GM12865 (cell line): ENCODE measurements around the gene PLPPR1.
"Not testable (repeated sequence)": the region's sequence is repeated elsewhere in the genome, so short reads cannot be mapped to it uniquely, and the experiment has no call there.

Source experiments
- DNase-seq: peaks from one replicate; pipeline ENCODE4 v3.0.0; 2010; ENCODE audit warnings: low read depth
- H3K4me3 ChIP-seq: 2 replicates; pipeline ENCODE4 v1.5.1; 2011; ENCODE audit warnings: mild to moderate bottlenecking, low read depth, low read length, control low read depth
- CTCF ChIP-seq: IDR thresholded peaks from 2 replicates; pipeline ENCODE4 v1.5.1; 2011; ENCODE audit warnings: low read length, control low read depth, low read depth, inconsistent platforms; ENCODE audit not compliant: insufficient read depth; ENCODE audit errors: missing control alignments

Gene PLPPR1

GRCh38 chr9:101265261-101265660 is 236.7 kb downstream of the PLPPR1 start:
- TF ChIP-seq CTCF, result no peak
- DNase-seq, result no peak
- H3K4me3 ChIP-seq, result no peak overlapping the region

GRCh38 chr9:101268426-101268825 is 239.9 kb downstream of the PLPPR1 start:
- no peak for TF ChIP-seq CTCF
- no peak overlapping the region for H3K4me3 ChIP-seq
- no peak for DNase-seq

GRCh38 chr9:101269591-101270283 is 241.2 kb downstream of the PLPPR1 start:
- no peak overlapping the region for H3K4me3 ChIP-seq
- no peak for TF ChIP-seq CTCF
- no peak for DNase-seq

GRCh38 chr9:101270302-101270701 is 241.8 kb downstream of the PLPPR1 start:
- no peak overlapping the region for H3K4me3 ChIP-seq
- no peak for DNase-seq
- no peak for TF ChIP-seq CTCF

GRCh38 chr9:101271102-101271501 is 242.6 kb downstream of the PLPPR1 start:
- no peak for DNase-seq
- H3K4me3 ChIP-seq, result no peak overlapping the region
- no peak for TF ChIP-seq CTCF

- DNase-seq, result no peak
- TF ChIP-seq CTCF, result no peak
- H3K4me3 ChIP-seq, result no peak overlapping the region
These were observed 246.6 kb downstream of the PLPPR1 start for GRCh38 chr9:101274971-101275768.

- no peak overlapping the region for H3K4me3 ChIP-seq
- DNase-seq, result no peak
- no peak for TF ChIP-seq CTCF
These were observed 247.3 kb downstream of the PLPPR1 start for GRCh38 chr9:101275769-101276250.

- not testable (repeated sequence) for DNase-seq, H3K4me3 ChIP-seq
These were observed 262.5 kb downstream of the PLPPR1 start for GRCh38 chr9:101291043-101291442.
